HG02642 (cell line): ENCODE results near the gene THAP7.
A peak's percentile ranks its signal among the peaks of the same experiment; 100 is the strongest.

Source experiments
- ATAC-seq: cut with Tn5 transposase; IDR thresholded peaks from one replicate; pipeline ENCODE4 v1.9.1; 2021; ENCODE audit warnings: mild to moderate bottlenecking; ENCODE audit not compliant: unreplicated experiment, poor library complexity

THAP7 gene

GRCh38 chr22:20994902-20995241, 7.0 kb downstream of the THAP7 start:
- no peak for ATAC-seq

GRCh38 chr22:20994128-20994901, 7.6 kb downstream of the THAP7 start:
- ATAC-seq: no peak

GRCh38 chr22:20993304-20994127, 8.4 kb downstream of the THAP7 start:
- ATAC-seq: no peak

- ATAC-seq: no peak
These were observed 9.2 kb downstream of the THAP7 start for GRCh38 chr22:20992456-20993303.

GRCh38 chr22:20992056-20992442, 9.9 kb downstream of the THAP7 start:
- ATAC-seq: no peak

- no peak for ATAC-seq
These were observed 10.5 kb downstream of the THAP7 start for GRCh38 chr22:20991252-20992055.

- ATAC-seq: no peak
These were observed 11.4 kb downstream of the THAP7 start for GRCh38 chr22:20990184-20991180.

- ATAC-seq: no peak
These were observed 12.4 kb downstream of the THAP7 start for GRCh38 chr22:20989323-20990138.

- no peak for ATAC-seq
These were observed 13.2 kb downstream of the THAP7 start for GRCh38 chr22:20988573-20989322.

- ATAC-seq: no peak
These were observed 14.5 kb downstream of the THAP7 start for GRCh38 chr22:20987375-20987774.

- ATAC-seq: no peak
These were observed 15.6 kb downstream of the THAP7 start for GRCh38 chr22:20986365-20986764.

- ATAC-seq: no peak
These were observed 16.2 kb downstream of the THAP7 start for GRCh38 chr22:20985720-20986119.

- no peak for ATAC-seq
These were observed 18.7 kb downstream of the THAP7 start for GRCh38 chr22:20983081-20983771.

GRCh38 chr22:20982563-20982882, 19.4 kb downstream of the THAP7 start:
- ATAC-seq: peak; percentile 18

GRCh38 chr22:20981787-20982562, 19.9 kb downstream of the THAP7 start, which contains the start of gene LZTR1:
Gene LZTR1, plus strand, starts transcription at chr22:20982297. Its CDS starts 75 bp downstream, at chr22:20982372.
- ATAC-seq: peak; percentile 83
